Amniotic epithelial cell (primary cell): ENCODE data around the gene CERS4.
"Not testable (repeated sequence)": the region's sequence is repeated elsewhere in the genome, so short reads cannot be mapped to it uniquely, and the experiment has no call there.

Experiments
- DNase-seq: peaks from one replicate; pipeline ENCODE4 v3.0.0-alpha.2; 2010; ENCODE audit warnings: low read depth

CERS4 gene

DNA sequence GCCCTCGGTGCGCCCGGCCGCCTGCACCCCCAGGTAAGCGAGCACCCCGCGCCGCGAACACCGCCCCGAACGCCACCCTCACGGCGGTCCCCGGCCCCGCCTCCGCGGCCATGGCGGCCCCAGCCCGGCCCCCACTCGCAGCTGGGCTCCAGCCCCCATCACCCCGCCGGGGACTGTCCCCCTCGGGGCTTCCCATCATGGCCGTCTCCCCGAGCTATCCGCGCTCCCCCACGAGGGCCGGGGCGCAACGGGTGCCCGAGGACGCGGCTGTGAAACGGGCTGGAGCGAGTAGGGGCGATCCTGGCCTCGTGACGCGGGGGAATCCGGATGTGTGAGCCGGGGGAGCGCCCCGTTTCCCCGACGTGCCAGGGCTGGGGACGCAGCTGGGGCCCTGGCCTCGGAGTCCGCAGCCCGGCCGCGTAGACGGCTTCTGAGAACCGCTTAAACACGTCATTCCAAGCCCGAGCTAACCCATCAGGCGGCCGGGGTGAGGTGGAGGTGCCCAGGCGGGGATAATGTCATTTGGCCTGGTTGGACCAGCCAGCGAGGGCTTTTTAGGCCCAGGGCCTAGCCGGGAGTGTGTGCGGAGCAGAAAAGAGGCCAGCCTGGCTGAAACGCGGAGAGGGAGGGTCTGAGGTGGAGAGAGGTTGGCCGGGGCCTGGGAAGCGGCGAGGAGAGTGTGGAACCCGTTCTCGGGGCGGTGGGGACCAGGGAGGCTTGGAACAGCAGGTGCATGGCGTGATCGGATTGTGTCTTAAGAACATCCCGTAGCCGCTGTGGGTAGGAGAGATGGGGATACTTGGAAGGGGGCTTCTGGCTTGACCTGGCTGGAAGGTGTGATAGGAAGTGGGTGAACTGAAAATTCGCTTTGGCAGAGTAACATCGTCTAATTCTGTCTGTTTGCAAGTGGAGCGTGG is 550 bp downstream of the CERS4 start:
- DNase-seq: peak; percentile 14

DNA sequence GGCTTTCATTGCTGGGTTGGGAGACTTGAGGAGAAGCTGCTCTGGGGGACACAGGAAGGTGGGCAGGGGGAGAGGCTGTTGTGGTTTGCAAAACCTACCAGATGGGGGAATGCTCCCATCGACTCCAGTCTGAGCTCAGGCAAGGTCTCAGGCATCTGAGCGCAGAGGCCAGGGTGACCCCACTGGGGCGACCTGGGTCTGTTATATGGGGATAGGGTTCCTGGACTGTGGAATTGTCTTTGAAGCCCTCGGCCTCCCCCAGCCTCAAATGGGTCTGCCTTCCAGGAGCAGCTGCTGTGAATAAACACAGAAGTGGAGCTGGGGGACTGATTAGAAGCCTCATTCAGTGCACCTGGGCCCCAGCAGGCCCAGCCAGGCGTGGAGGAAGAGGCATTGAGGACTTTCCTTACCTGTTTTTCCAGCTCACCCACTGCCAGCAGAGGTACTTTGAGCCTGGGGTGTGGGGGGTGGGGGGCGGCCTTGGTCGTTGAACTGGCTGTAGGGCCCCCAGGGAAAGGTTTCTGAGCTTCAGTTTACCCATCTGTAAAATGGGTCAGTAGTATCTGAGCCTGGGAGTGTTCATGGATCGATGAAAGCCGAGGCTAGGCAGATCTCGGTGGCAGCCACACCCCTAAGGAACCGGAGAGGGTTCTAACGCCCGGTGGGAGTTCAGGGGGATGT is 1.4 kb downstream of the CERS4 start:
- no peak for DNase-seq

DNA sequence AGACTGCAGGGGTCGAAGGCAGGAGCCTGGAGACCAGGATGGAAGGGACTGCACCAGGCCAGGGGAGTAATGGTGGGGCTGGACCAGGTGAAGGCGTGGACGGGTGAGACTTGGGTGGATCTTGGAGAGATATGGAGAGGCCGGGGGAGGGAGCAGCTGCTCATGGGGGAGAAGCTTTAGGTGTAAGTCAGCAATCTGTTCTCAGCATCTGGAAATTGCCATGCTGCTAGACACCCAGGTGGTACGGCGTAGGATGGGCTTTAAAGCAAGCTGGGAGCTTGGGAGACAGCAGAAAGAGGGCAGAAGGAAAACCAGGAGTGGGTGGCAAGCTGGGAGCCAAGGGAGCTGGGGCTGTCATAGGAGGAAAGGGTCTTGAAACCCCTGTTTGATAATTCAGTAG is 3.0 kb downstream of the CERS4 start:
- no peak for DNase-seq

DNA sequence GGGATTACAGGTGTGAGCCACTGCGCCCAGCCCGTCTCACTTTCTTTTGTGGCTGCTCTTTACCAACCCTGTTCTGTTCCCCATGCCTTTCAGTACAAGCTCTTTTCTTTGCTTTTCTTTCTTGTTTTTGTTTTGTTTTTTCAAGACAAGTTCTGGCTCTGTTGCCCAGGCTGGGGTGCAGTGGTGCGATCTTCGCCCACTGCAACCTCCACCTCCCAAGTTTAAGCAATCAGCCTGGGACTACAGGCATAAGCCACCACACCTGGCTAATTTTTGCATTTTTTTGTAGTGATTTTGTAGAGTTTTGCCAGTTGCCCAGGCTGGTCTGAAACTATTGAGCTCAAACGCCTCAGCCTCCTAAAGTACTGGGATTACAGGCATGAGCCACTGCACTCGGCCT is 3.7 kb downstream of the CERS4 start:
- no peak for DNase-seq

DNA sequence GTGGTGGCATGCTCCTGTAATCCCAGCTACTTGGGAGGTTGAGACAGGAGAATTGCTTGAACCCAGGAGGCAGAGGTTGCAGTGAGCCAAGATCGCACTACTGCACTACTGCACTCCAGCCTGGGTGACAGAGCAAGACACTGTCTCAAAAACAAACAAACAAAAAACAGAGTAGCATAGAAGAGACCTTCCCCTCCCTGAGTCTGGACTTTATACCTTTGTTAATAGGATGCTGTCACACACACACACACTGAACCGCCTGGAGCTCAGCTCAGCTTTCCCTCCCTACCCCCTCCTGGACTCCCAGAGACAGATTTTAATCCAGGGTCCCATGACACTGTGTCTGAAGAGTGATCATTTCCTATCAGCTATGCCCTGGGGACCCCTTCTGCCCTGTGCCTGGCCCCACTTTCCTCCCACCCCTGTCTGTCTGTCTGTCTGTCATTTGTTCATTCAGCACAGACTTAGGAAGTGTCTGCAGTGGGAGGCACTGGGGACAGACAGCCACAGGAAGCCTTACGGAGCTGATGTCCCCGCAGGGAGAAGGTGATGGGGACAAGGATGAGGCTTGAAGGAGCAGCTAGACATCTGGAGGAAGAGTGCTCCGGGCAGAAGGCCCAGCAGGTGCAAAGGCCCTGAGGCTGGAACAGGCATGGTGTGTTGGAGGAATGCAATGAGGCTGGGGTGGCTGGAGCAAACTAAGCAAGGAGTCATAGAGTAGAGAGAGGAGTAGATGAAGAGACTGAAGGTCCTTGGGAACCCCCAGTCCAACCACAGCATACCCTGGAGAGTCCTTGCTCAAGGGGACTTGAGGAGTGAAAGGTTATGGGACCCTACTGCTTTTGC is 4.9 kb downstream of the CERS4 start:
- no peak for DNase-seq

DNA sequence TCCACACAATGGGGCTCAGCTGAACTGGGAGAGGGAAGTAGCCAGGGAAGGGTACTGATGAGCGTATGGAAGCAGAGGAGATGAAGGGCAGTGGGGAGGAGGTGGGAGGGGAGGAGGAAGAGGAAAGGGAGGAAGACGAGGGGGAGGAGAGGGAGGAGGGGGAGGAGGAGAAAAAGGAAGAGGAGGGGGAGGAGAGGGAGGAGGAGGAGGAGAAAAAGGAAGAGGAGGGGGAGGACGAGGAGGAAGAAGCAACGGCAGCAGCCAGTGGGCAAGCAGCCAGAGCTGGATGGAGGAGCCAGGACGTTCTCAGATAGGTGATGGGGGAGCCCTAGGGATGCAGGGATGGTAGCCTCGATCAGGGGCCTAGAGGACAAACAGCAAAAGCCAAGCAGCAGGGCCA is 5.6 kb downstream of the CERS4 start:
- no peak for DNase-seq

DNA sequence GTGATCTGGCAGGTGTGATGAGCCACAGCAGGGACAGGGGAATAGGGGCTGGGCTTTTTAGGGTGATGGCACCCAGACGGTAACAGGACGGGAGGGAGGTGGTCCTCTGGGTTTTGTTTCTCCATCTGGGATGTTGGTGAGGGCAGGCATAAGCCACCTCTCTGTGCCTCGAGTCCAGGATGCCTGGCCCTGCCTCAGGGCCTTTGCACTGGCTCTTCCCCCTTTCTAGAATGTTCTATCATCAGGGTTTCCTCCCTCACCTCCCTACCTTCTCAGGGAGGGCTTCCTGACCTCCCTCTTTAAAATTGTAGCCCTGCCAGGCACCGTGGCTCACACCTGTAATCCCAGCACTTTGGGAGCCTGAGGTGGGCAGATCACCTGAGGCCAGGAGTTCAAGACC is 6.6 kb downstream of the CERS4 start:
- DNase-seq: no peak

DNA sequence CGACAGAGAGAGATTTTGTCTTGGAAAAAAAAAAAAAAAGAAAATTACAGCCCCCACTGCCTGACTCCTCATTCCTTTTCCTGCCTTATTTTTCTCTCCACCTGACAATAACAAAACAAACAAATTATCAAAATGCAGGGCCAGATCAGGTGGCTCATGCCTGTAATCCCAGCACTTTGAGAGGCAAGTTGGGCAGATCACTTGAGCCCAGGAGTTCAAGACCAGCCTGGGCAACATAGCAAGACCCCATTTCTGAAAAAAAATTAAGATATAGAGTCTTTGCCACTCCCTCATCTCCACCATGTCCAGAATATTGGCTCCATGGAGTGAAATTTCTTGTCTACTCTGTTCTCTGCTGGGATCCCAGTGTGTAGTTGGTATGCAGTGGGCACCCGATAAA is 7.2 kb downstream of the CERS4 start:
- DNase-seq: no peak

DNA sequence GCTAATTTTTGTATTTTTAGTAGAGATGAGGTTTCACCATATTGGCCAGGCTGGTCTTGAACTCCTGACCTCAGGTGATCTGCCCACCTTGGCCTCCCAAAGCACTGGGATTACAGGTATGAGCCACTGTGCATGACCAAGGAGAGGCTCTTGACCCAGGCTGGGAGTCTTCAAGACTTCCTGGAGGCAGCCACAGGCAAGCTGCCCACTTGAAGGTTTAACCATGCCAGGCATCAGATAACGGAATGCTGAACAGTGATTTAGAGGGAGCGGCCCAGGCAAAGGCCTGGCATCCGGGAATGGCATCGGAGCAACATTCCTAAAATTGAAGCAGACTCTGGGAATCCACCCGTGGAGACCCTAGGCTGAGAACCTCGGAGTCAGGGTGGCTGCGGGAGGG is 9.0 kb downstream of the CERS4 start:
- DNase-seq: not testable (repeated sequence)

DNA sequence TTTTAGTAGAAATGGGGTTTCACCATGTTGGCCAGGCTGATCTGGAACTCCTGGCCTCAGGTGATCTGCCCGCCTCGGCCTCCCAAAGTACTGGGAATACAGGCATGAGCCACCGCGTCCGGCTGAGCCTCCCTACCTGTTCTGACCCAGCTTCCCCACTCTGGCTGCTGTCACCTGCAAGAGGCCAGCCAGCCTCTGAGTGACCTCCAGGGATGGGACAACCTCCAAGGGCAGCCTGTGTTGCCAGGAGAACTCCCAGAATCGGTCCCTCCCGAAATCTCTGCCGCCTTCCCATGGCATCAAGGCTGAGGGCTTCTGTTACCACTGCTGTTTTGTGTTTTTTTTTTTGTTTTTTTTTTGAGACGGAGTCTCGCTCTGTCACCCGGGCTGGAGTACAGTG is 11.3 kb downstream of the CERS4 start:
- no peak for DNase-seq

DNA sequence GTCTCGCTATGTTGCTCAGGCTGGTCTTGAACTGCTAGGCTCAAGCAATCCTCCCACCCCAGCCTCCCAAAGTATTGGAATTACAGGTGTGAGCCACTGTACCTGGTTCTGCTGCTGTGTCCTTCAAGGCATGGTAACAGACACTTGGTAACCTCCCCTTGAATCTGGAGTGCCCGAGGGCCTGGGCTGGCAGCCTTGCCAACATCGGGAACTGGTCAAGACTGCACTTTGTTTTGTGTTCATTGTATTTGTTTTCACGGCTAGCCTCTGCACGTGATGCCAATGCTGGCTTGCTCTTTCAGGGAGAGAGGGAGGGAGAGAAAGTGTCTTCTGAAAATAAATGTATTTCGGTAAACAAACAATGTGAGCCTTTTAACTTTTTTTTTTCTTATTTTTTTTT is 12.0 kb downstream of the CERS4 start:
- no peak for DNase-seq

DNA sequence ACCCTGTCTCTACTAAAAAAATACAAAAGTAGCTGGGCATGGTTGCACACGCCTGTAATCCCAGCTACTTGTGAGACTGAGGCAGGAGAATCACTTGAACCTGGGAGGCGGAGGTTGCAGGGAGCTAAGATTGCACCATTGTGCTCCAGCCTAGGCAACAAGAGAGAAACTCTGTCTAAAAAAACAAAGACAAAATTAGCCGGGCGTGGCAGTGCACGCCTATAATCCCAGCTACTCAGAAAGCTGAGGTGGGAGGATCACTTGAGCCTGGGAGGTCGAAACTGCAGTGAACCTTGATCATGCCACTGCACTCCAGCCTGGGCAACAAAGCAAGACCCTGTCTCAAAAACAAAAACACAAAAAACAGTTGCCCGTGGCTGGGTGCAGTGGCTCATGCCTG is 14.3 kb downstream of the CERS4 start:
- DNase-seq: not testable (repeated sequence)

DNA sequence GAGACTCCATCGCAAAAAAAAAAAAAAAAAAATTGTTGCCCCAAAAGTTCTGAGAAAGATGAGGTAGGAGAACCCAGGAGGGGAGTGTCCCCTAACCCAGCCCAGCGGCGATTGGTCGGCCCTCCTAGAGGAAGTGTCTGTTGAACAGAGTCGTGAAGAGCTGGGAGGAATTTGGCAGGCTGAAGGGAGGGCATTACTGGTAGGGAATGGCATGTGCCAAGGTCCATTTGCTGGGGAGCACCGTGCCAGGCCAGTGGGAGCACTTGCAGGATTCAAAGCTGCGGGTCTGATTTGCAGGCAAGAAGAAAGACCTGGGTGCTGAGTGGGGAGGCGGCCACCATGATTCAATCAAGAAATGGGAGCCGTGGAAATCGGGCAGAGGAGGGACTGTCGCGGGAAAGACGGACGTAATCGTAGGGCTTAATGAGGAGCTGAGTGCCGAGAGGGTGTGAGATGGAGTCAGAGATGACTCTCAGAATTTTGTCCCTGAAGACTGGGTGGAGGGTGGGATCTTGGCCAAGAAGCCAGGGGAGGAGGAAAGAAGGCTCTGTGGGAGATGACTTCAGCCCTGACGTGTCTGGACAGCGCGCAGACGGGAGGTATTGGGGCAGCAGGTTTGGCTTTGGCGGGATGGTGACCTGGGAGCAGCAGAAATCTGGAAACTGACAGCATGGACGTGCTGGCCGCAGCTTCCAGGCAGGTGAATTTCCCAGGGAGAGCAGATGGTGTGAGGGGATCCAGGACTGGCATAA is 15.4 kb downstream of the CERS4 start:
- DNase-seq: no peak

DNA sequence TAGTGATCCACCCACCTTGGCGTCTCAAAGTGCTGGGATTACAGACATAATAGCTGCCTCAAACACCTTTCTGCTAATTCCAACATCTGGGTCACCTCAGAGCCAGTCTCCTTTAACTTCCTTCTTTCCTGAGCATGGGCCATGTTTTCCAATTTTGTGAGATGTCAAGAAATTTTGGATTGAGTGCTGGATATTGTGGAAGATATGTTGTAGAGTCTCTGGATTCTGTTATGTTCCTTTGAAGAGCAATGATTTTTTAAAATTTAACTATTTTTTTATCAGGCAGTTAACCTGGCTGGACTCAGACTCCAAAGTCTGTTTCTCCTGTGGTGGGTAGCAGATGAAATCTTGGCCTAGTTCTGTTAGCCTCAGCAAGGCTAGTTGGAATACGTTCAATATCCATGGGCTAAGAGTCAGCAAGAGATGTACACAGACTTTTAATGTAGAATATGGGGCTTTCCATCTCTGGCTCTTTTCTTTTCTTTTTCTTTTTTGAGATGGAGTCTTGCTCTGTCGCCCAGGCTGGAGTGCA is 22.0 kb downstream of the CERS4 start:
- no peak for DNase-seq

DNA sequence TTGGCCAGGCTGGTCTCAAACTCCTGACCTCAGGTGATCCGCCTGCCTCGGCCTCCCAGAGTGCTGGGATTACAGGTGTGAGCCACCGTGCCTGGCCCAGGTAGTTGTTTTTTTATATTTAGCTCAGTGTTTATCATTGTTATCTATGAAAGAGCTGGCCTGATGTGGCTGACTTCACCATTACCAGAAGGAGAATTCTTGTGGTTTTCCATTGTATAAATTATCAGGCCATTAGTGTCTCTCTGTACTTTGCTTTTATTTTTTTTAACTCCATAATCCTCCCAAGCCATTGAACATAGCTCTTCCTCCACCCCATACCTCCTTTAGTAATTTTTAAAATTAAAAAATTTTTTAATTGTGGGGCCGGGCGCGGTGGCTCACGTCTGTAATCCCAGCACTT is 24.2 kb downstream of the CERS4 start:
- peak; percentile 76 for DNase-seq

DNA sequence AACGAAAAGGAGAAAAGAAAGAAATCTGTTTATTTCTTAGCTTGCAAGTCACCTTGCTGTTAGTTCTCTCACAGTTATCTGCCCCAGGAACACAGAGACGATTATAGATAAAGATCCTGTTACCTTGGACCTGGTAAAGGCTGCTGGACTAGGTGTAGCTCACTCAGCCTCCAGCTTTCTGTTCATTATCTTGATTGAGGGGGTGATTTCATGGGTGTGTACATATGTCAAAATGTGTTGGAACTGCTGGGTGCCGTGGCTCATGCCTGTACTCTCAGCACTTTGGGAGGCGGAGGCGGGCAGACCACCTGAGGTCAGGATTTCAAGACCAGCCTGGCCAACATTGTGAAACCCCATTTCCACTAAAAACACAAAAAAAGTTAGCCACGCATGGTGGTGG is 27.9 kb downstream of the CERS4 start:
- no peak for DNase-seq

DNA sequence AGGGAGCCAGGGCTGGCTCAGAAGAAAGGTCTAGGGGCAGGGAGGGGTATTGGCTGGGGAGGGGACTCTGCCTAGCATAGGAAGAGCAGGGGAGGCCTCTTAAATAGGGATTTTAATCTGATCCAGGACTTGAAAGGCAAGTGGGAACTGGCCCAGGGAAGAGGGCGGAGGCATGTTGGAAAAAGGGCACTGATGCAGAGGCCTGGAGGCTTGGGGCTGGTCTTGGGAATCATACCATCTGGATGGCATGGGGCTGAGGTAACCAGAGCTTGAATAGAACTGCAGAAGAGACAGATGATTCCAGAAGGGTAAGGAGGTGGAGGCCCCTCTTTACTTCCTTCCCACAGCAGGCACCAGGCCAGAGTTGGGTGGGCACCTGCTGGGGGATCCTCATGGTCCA is 29.1 kb downstream of the CERS4 start:
- DNase-seq: no peak

DNA sequence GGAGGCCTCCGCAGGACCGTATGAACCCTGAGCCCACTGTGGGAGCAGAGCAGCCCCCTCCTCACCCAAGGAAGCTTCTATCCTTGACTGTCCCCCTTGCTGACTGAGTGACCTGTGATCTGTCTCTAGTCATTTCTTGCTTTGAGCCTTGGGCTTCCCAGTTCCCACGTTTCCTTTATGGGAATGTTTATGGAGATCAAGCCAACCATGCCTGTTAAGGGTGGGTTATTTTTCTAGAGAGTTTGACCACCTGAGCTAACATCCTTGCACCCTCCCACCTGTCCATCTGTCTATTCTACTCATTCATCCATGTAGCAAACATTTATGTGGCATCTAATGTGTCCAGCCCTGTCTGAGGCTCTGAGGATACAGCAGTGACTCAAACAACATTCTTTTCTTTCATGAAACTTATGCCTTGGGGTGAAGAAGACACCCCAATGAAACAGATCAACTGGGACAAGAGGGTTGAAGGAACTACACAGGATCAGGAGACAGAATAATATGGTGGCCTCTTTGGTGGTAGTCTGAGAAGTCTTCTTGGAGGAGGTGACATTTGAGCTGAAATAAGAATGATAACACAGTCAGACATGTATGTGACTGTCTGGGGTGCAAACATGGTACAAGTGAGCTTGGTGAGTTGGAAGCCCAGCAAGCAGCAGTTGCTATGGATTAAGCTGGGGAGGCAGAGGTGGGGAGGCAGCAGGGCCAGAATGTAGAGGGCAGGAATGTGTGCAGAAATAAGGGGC is 30.5 kb downstream of the CERS4 start:
- DNase-seq: no peak

DNA sequence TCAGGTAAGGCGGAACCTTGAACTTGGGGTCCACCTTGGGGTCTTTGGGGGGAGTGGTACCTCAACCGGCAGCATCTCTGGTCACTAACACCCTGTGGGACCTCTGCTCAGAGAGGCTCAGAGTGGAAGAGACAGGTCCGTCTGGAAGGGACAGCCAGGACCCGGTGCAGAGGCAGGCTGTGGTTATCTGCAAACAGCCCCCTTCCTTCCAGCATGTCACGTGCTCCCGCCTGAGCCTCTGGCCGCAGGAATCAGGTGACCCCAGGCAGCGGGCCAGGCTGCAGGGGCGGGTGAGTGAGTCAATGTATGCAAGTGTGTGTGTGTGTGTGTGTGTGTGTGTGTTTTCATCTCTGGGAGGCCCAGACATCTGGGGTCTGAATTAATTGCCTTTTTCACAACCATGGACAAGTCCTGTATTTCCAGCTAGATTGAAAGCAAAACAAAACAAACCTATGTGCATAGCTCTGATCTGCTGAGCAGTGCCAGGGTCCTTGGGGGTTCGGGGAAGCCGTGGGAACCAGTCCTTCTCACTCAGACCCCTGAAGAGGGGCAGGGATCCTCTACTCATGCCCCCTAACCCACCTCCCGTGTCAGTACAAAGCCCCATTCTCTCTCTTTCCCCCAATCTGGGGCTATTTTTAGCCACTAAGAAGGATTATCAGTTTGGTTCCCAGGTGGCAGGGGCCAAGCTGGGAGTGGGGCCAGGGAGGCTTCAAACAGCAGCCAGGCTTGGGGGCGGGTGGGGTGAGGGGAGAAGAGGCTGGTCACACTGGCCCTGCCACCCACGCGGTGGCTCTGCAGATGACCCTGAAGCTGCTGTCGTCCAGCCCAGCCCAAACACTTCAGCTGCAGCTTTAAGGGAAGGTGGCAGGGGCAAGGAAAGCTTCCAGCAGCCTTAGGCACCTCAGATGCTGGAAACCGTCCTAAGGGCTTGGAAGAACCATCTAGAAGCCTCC is 31.4 kb downstream of the CERS4 start:
- DNase-seq: peak; percentile 96

DNA sequence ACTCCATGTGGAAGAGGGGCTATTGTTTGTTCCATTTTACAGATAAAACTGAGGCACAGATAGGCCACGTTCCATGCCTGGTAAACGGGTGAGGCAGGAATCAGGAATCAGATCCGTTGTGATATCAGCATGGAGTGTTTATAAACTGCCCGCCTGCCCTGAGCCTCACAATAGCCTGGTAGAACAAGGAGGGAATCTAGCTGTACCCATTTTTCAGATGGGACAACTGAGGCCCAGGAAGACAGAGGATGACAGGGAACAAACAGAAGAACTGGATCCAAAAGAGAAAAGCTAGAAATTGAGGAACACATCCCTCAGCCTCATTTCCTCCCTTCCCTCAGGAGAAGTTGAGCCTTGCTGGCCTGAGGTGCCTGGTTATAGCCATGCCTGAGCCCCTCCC is 32.5 kb downstream of the CERS4 start:
- no peak for DNase-seq
